ENCODE measurements around the gene SLC15A1.

SLC15A1 gene

GRCh38 chr13:98681049-98681448, 71.4 kb downstream of the SLC15A1 start:
- Histone ChIP-seq H3F3A (ENCODE audit: insufficient read depth) (no peaks in the 10 kb centered on the region), H3K4me3 (ENCODE audit: insufficient read depth, low read length, poor library complexity, severe bottlenecking) (no peak overlapping the region), H2AFZ (ENCODE audit: low read depth, low read length, severe bottlenecking) (no peak overlapping the region), H3K36me3 (ENCODE audit: low read length) (no peaks in the 10 kb centered on the region), H3K27me3 (ENCODE audit: low read length) (no peaks in the 10 kb centered on the region), H3K4me2 (ENCODE audit: low read depth, low read length, poor library complexity, severe bottlenecking) (no peak overlapping the region), H3K9me2 (replicated peaks; ENCODE audit: insufficient read depth, low read length) (no peaks in the 10 kb centered on the region), H4K20me1 (ENCODE audit: low read depth, low read length) (no peaks in the 10 kb centered on the region), H3K9ac (ENCODE audit: low read length) (no peak overlapping the region), H3K9me3 (ENCODE audit: insufficient read depth, low read length) (no peaks in the 10 kb centered on the region), H3K27ac (ENCODE audit: low read depth, low read length) (no peak overlapping the region), H3K79me2 (ENCODE audit: insufficient read depth, low read length) (no peaks in the 10 kb centered on the region)
- TF ChIP-seq EZH2phosphoT487 (conservative IDR thresholded peaks at IDR 0.05; ENCODE audit: low read length) (no peak), CTCF (IDR thresholded peaks at IDR 0.05; ENCODE audit: insufficient read depth, low read length, poor library complexity, severe bottlenecking) (no peak)

DNA sequence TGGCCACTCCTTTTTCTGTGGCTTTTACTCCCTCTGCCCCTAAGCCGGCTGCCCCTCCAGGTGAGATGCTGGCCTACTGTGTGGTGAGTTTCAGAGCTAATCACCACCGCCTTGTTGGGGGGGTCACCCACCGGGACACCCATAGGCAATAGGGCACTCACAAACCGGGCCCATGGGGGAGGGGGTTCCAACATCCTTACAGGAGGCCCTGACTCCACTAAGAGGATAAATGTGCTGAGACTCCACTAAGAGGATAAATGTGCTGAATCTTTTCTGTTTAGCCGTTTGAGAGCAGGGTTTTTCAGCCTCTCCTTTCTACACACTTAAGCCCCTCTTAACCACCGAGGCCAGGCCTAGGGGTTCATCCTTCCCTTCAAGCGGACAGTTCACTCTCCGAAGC, 73.7 kb downstream of the SLC15A1 start:
- Histone ChIP-seq H3K36me3 (ENCODE audit: low read length) (no peaks in the 10 kb centered on the region), H3K4me2 (ENCODE audit: low read depth, low read length, poor library complexity, severe bottlenecking) (no peak overlapping the region), H3K79me2 (ENCODE audit: insufficient read depth, low read length) (no peaks in the 10 kb centered on the region), H4K20me1 (ENCODE audit: low read depth, low read length) (no peaks in the 10 kb centered on the region), H3K27ac (ENCODE audit: low read depth, low read length) (no peak overlapping the region), H3K9me3 (ENCODE audit: insufficient read depth, low read length) (no peaks in the 10 kb centered on the region), H3K9me2 (replicated peaks; ENCODE audit: insufficient read depth, low read length) (no peaks in the 10 kb centered on the region), H3K9ac (ENCODE audit: low read length) (no peak overlapping the region), H3K27me3 (ENCODE audit: low read length) (no peaks in the 10 kb centered on the region), H2AFZ (ENCODE audit: low read depth, low read length, severe bottlenecking) (no peak overlapping the region), H3F3A (ENCODE audit: insufficient read depth) (no peaks in the 10 kb centered on the region), H3K4me3 (ENCODE audit: insufficient read depth, low read length, poor library complexity, severe bottlenecking) (no peak overlapping the region)
- no peak for TF ChIP-seq CTCF (IDR thresholded peaks at IDR 0.05; ENCODE audit: insufficient read depth, low read length, poor library complexity, severe bottlenecking)
- TF ChIP-seq EZH2phosphoT487 (conservative IDR thresholded peaks at IDR 0.05; ENCODE audit: low read length) = no peak

DNA sequence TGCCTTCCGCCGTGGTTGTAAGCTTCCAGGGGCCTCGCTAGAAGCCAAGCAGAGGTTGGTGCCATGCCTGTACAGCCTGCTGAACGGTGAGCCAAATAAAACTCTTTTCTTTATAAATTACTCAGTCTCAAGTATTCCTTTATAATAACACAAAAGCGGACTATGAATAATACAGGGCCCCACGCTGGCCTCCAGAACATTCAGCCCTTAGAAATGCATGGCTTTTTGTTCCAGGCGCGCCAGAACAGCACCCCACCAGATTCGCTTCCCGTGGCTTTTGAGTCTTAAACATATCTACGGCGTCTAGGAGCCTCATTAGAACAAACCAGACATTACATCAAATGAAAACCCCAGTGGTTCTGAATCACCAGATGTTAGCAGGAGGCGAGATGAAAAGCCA, 75.1 kb downstream of the SLC15A1 start:
- Histone ChIP-seq H3K79me2 (ENCODE audit: insufficient read depth, low read length) (no peaks in the 10 kb centered on the region), H3K4me3 (ENCODE audit: insufficient read depth, low read length, poor library complexity, severe bottlenecking) (no peak overlapping the region), H4K20me1 (ENCODE audit: low read depth, low read length) (no peaks in the 10 kb centered on the region), H3K27ac (ENCODE audit: low read depth, low read length) (no peak overlapping the region), H3K27me3 (ENCODE audit: low read length) (no peaks in the 10 kb centered on the region), H3K36me3 (ENCODE audit: low read length) (no peaks in the 10 kb centered on the region), H3K9me2 (replicated peaks; ENCODE audit: insufficient read depth, low read length) (no peaks in the 10 kb centered on the region), H3K4me2 (ENCODE audit: low read depth, low read length, poor library complexity, severe bottlenecking) (no peak overlapping the region), H3K9me3 (ENCODE audit: insufficient read depth, low read length) (no peaks in the 10 kb centered on the region), H2AFZ (ENCODE audit: low read depth, low read length, severe bottlenecking) (no peak overlapping the region), H3F3A (ENCODE audit: insufficient read depth) (no peaks in the 10 kb centered on the region), H3K9ac (ENCODE audit: low read length) (no peak overlapping the region)
- TF ChIP-seq CTCF (IDR thresholded peaks at IDR 0.05; ENCODE audit: insufficient read depth, low read length, poor library complexity, severe bottlenecking) (no peak), EZH2phosphoT487 (conservative IDR thresholded peaks at IDR 0.05; ENCODE audit: low read length) (no peak)

DNA sequence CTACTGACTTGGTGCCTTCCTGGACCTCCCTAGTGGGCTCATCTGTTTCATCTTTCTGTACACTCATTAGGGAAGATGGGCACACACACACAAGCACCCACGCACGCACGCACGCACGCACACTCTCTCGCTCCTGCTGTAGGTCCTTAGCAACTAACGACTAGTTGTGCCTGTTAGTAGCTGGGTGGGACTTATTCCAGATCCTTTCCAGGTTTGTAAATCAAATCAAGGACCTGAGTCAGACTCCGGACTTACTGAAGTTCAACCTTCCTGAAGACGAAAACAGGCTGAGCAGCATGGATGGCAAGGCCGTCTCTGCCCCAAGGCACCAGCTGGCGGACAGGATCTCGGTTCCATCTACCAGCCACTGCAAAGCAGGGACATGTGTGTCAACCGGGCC, 76.2 kb downstream of the SLC15A1 start:
- Histone ChIP-seq H3K9ac (ENCODE audit: low read length) (no peak overlapping the region), H3K4me2 (ENCODE audit: low read depth, low read length, poor library complexity, severe bottlenecking) (no peak overlapping the region), H3K4me3 (ENCODE audit: insufficient read depth, low read length, poor library complexity, severe bottlenecking) (no peak overlapping the region), H4K20me1 (ENCODE audit: low read depth, low read length) (no peaks in the 10 kb centered on the region), H2AFZ (ENCODE audit: low read depth, low read length, severe bottlenecking) (no peak overlapping the region), H3K27ac (ENCODE audit: low read depth, low read length) (no peak overlapping the region), H3K36me3 (ENCODE audit: low read length) (no peaks in the 10 kb centered on the region), H3K9me2 (replicated peaks; ENCODE audit: insufficient read depth, low read length) (no peaks in the 10 kb centered on the region), H3F3A (ENCODE audit: insufficient read depth) (no peaks in the 10 kb centered on the region), H3K79me2 (ENCODE audit: insufficient read depth, low read length) (no peaks in the 10 kb centered on the region), H3K27me3 (ENCODE audit: low read length) (no peaks in the 10 kb centered on the region), H3K9me3 (ENCODE audit: insufficient read depth, low read length) (no peaks in the 10 kb centered on the region)
- TF ChIP-seq EZH2phosphoT487 (conservative IDR thresholded peaks at IDR 0.05; ENCODE audit: low read length) = no peak
- TF ChIP-seq CTCF (IDR thresholded peaks at IDR 0.05; ENCODE audit: insufficient read depth, low read length, poor library complexity, severe bottlenecking) = no peak
